Spinal cord (tissue), 10 donors: ENCODE data around the gene CDKL1. TPM values are rescaled to one million over a fixed set of nuclear protein-coding genes. Genes with fewer than 3 reads are reported as not detected.
A peak's percentile ranks its signal among the peaks of the same experiment; 100 is the strongest.

ENCODE experiments used
- DNase-seq, 6 donors: peaks; one replicate each; pipeline versions ENCODE4 v3.0.0 to v3.0.0-alpha.2; 2013 to 2015; ENCODE audit warnings: low spot score in 6 of 6, low read depth in 4 of 6
- H3K27ac ChIP-seq: one replicate; pipeline ENCODE4 v1.5.1; 2013; ENCODE audit warnings: low read depth, low read length, control low read depth
- H3K27me3 ChIP-seq: one replicate; pipeline ENCODE4 v1.6.1; 2013; ENCODE audit warnings: low read length; ENCODE audit not compliant: control insufficient read depth, insufficient read depth
- H3K36me3 ChIP-seq: one replicate; pipeline ENCODE4 v1.6.1; 2013; ENCODE audit warnings: low read length; ENCODE audit not compliant: control insufficient read depth, insufficient read depth
- H3K4me1 ChIP-seq: one replicate; pipeline ENCODE4 v1.6.1; 2013; ENCODE audit warnings: low read length; ENCODE audit not compliant: control insufficient read depth, insufficient read depth
- H3K4me3 ChIP-seq: one replicate; pipeline ENCODE4 v1.5.1; 2013; ENCODE audit warnings: low read depth, low read length, control low read depth
- H3K9me3 ChIP-seq: one replicate; pipeline ENCODE4 v1.6.1; 2013; ENCODE audit warnings: low read length; ENCODE audit not compliant: control insufficient read depth, insufficient read depth
- WGBS: methylation state at CpG from one replicate; pipeline ENCODE4 v1.1.5; 2013; ENCODE audit warnings: missing lambda C conversion rate; ENCODE audit not compliant: insufficient coverage; 5-methylcytosine and 5-hydroxymethylcytosine counted together
- polyA plus RNA-seq, 2 donors: library from polyadenylated mRNA; unstranded; fragments of 120-200 nt; gene quantifications; one replicate each; pipeline ENCODE4 v1.2.1, GENCODE V29; 2013; ENCODE audit not compliant: insufficient read length in 2 of 2
- total RNA-seq, 2 donors: library from RNA; depleted of rRNA in 1 of 2; stranded (reverse); fragments of 120-200 nt in 1 of 2; fragments of >200 nt in 1 of 2; gene quantifications; one replicate each; pipeline versions ENCODE4 v1.2.3 to v1.2.4, GENCODE V29; 2013 to 2014
- donor health status: healthy.

Gene CDKL1
- total and polyA plus RNA-seq, 4 donors: 13.2 to 16.9 (median 15.1) TPM

GRCh38 chr14:50311337-50311971 is 85.2 kb downstream of the CDKL1 start:
- H3K27ac ChIP-seq: peak overlapping the region; percentile 97
- peaks cover 10% of the 10 kb centered on the region for H3K4me1 ChIP-seq
- WGBS: under 1% methylated on average over 17 of the region's 18 CpGs
- H3K4me3 ChIP-seq: peak overlapping the region; percentile 92
- H3K27me3 ChIP-seq: no peaks in the 10 kb centered on the region
- peaks cover 8% of the 10 kb centered on the region for H3K36me3 ChIP-seq
- DNase-seq: peak in 1 of 6 donors; percentile 28
- H3K9me3 ChIP-seq: no peaks in the 10 kb centered on the region

GRCh38 chr14:50310445-50310844 is 86.2 kb downstream of the CDKL1 start:
- 100% methylated on average over 4 of the region's 4 CpGs for WGBS
- Histone ChIP-seq H3K4me3 (no peak overlapping the region), H3K9me3 (no peaks in the 10 kb centered on the region)

GRCh38 chr14:50308363-50308915 is 88.2 kb downstream of the CDKL1 start:
- Histone ChIP-seq H3K27me3 (no peaks in the 10 kb centered on the region), H3K27ac (no peak overlapping the region), H3K4me1 (peaks cover 10% of the 10 kb centered on the region), H3K4me3 (no peak overlapping the region), H3K36me3 (peaks cover 5% of the 10 kb centered on the region), H3K9me3 (no peaks in the 10 kb centered on the region)
- WGBS: 100% methylated on average over 2 of the region's 4 CpGs
- DNase-seq: no peak

More at GRCh38 chr14:50310445-50310844, 86.2 kb downstream of the CDKL1 start:
- no peak for DNase-seq
- peaks cover 8% of the 10 kb centered on the region for H3K36me3 ChIP-seq
- H3K4me1 ChIP-seq: peaks cover 10% of the 10 kb centered on the region
- H3K27me3 ChIP-seq: no peaks in the 10 kb centered on the region
- H3K27ac ChIP-seq: no peak overlapping the region

- DNase-seq: no peak
- Histone ChIP-seq H3K9me3 (no peaks in the 10 kb centered on the region), H3K4me1 (no peaks in the 10 kb centered on the region), H3K27me3 (no peaks in the 10 kb centered on the region), H3K4me3 (no peak overlapping the region), H3K36me3 (peaks cover 5% of the 10 kb centered on the region), H3K27ac (no peak overlapping the region)
- WGBS: 83% methylated on average over 2 of the region's 8 CpGs
Measured at GRCh38 chr14:50303744-50304471, 92.8 kb downstream of the CDKL1 start.

GRCh38 chr14:50301914-50302313 is 94.8 kb downstream of the CDKL1 start:
- H3K9me3 ChIP-seq: no peaks in the 10 kb centered on the region
- peaks cover 8% of the 10 kb centered on the region for H3K36me3 ChIP-seq
- no peak overlapping the region for H3K27ac ChIP-seq
- no peaks in the 10 kb centered on the region for H3K4me1 ChIP-seq
- no peak overlapping the region for H3K4me3 ChIP-seq
- no peaks in the 10 kb centered on the region for H3K27me3 ChIP-seq
- DNase-seq: no peak

GRCh38 chr14:50299585-50299984 is 97.1 kb downstream of the CDKL1 start:
- Histone ChIP-seq H3K4me1 (no peaks in the 10 kb centered on the region), H3K9me3 (no peaks in the 10 kb centered on the region), H3K36me3 (peaks cover 8% of the 10 kb centered on the region), H3K27ac (no peak overlapping the region), H3K27me3 (no peaks in the 10 kb centered on the region), H3K4me3 (no peak overlapping the region)
- no peak for DNase-seq
- no CpG with 5 or more reads among the region's 2 CpGs for WGBS

- no peak for DNase-seq
- Histone ChIP-seq H3K4me3 (no peak overlapping the region), H3K4me1 (no peaks in the 10 kb centered on the region), H3K36me3 (peaks cover 2% of the 10 kb centered on the region), H3K27me3 (no peaks in the 10 kb centered on the region), H3K9me3 (no peaks in the 10 kb centered on the region), H3K27ac (no peak overlapping the region)
- no CpG with 5 or more reads among the region's 5 CpGs for WGBS
Measured at GRCh38 chr14:50290306-50290705, 106.4 kb downstream of the CDKL1 start.

- Histone ChIP-seq H3K4me3 (no peak overlapping the region), H3K4me1 (no peaks in the 10 kb centered on the region)
- WGBS: no CpG with 5 or more reads among the region's 5 CpGs
Measured at GRCh38 chr14:50288146-50288545, 108.5 kb downstream of the CDKL1 start.

GRCh38 chr14:50285861-50286260 is 110.8 kb downstream of the CDKL1 start:
- DNase-seq: no peak
- Histone ChIP-seq H3K27me3 (no peaks in the 10 kb centered on the region), H3K9me3 (no peaks in the 10 kb centered on the region), H3K4me3 (no peak overlapping the region), H3K36me3 (peaks cover 10% of the 10 kb centered on the region), H3K27ac (no peak overlapping the region), H3K4me1 (no peaks in the 10 kb centered on the region)

More at GRCh38 chr14:50288146-50288545, 108.5 kb downstream of the CDKL1 start:
- Histone ChIP-seq H3K27me3 (no peaks in the 10 kb centered on the region), H3K9me3 (no peaks in the 10 kb centered on the region), H3K36me3 (peaks cover 7% of the 10 kb centered on the region), H3K27ac (no peak overlapping the region)
- DNase-seq: no peak
